SK-N-DZ (cell line): ENCODE results near the gene RAB4A. TPM values are rescaled to one million over a fixed set of nuclear protein-coding genes. Genes with fewer than 3 reads are reported as not detected.

Source experiments
- DNase-seq: peaks from one replicate; pipeline ENCODE4 v3.0.0-alpha.2; 2015; ENCODE audit warnings: low spot score
- polyA plus RNA-seq, 2 experiments: library from polyadenylated mRNA; depleted of rRNA; stranded (reverse); fragments of >200 nt; gene quantifications; 2 replicates each; pipeline ENCODE4 v1.2.3, GENCODE V29; 2014

RAB4A gene, protein sequence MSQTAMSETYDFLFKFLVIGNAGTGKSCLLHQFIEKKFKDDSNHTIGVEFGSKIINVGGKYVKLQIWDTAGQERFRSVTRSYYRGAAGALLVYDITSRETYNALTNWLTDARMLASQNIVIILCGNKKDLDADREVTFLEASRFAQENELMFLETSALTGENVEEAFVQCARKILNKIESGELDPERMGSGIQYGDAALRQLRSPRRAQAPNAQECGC
- 27.8 and 30.4 TPM in 2 replicates for polyA plus RNA-seq (2014; cell fraction: cytosol; rRNA removed)
- 18.3 and 22.9 TPM in 2 replicates for polyA plus RNA-seq (2014; cell fraction: nucleus; rRNA removed)

DNA sequence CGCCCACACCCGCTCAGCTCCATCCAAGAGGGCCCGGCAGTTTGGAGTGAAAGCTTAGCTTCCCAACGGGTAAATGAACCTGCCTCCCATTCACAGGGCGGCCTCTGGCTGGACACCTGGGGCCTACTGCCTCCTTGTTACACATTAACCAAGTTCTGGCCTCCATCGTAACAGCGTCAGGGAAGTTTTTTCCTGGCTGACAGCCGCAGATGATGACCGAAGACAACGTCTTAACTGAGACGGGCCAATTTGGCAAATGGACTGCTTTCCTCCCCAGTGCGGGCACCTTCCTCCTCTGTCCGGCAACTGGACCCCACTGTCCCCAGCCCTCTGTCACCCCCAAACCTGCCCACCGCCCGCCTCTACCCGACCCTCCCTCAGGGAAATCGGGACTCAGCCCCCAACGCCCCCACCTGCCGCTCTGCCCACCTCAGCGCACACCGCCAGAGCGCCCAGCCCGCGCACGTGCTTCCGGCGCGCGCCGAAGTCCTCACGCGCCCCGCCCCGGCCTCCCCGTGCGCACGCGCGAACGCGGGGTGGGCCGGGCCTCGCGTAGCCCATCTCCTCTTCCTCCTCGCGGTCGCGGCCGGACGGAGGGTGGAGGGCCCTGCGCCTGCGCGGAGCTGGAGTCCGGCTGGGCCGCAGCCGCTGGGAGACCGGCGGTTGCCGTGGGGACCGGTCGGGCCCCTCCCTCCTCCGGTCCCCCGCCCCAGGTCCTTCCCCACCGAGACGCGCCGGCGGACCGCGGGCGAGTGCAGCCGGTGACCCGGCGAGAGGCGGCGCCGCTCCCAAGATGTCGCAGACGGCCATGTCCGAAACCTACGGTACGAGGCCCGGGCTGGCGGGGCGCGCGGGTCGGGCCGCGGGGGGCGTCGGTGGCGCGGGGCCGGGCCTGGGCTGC, at the start of gene RAB4A:
Gene RAB4A, plus strand, starts transcription at position 565 of the 901 bp plus-strand sequence. Its CDS starts 229 bp downstream, at position 794.
- DNase-seq = peak; percentile 81

DNA sequence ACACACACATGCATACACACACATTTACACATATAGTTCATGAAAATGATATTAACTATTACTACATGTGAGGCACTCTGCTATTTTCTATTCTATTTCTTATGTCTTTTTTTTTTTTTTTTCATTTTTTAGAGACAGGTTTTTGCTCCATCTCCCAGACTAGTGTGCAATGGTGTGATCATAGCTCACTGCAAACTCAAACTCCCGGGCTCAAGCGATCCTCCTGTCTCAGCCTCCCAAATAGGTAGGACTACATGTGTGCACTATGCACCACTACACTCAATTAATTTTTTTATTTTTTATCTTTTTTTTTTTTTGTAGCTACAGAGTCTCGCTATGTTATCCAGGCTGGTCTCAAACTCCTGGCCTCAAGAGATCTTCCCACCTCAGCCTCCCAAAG, 48.8 kb upstream of the RAB4A start:
- DNase-seq = no peak

DNA sequence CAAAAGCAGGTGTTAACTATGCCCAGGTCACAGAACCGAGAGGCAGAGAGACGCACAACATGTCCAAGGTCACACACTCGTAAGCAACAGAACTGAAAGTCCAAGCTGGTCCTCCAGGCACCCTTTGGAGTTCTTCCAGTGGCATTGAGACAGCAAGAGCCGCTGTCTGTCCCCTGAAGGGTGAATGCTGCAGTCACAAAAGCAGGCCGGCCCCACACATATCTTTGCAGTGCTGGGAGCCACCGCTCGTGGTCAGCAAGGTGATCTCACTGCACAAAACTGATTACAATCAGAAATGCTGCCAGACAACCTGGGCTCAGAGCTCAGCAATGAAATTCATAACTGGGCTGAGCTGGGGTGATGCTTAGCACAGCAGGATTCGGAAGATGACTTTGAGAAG, 47.4 kb upstream of the RAB4A start:
- peak; percentile 37 for DNase-seq

DNA sequence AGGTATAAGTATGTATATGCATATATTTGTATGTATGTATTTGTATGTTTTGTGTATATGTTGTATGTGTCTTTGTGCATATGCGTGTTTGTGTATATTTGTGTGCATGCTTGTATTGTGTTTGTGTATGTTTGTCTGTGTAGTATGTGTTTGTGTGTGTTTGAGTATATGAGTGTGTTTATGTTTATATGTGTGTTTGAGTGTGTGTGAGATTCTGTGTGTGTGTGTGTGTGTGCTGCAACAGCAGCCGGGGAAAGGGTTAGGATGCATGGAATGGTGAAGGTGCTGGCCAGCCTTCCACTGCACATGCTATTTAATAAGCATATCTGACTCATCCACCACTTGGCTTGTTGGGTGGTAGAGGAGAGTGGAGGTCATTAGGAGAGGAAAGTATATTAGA, 46.6 kb upstream of the RAB4A start:
- DNase-seq = no peak

DNA sequence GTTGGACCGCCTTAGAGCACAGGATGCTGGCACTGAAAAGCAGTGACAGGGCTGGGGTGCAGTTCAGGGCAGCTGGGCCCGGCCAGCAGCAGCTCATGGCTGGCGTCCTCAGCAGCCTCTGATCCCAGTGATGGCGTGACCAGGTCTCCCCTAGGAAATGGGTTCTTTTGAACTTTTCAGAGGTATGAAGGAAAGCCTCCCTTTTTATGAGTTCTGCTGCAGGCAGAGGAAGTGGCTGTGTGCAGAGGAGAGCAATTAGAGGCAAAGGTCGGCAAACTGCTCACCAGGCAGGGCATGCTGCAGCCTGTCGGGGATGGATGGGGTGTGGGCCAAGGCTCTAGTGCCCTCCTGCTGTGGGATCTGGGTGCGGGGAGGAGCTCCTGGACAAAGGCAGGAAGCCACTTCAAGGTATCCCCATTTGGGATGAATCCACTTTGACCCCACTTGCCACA, 45.6 kb upstream of the RAB4A start:
- DNase-seq = no peak

DNA sequence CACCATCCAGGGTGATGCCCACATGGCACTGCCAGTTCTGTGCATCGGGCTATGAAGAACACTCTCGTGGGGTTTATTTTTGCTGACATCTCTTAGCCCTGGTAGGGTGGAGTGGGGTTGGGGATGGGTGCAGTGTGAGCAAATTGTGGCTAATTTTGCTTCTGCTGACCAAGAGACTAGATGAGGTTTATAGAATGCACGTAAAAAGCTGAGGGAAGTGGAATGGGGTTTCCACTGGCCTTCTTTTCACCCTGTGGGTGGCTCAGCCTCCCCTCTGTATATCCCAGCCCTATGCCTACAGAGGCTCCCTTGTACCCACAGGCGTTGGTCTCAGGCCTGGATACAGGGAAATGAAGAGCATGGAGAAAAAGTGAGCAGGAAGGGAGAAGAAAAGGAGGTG, 44.1 kb upstream of the RAB4A start:
- DNase-seq = no peak

DNA sequence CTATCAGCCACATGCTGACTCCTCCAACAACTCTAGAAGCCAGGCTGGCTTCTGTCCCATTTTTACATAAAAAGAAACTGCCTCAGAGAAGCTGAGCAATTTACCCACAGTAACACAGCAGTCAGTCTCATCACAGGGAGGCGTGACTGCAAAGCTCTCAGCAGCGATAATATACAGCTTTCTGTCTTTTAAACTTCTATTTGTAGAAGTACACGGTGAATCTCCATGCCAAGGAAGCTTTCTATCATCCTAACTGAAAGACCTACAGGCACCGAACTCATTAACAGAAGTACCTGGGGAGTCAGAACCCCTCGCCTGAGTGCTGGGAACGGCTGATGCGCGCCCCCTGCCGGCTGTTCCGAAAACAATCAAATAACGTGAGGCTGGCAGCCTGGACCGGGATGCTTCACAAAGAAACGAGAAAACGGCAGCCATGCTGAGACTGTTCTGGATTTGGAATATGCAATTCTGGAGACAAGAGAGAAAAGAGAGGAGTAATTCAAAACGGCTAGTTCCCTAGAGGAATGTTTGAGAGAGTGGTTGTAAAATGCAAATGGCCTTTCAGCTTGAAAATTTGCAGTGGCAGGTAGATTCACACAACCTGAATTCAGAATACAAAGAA, 43.5 kb upstream of the RAB4A start:
- peak; percentile 72 for DNase-seq

DNA sequence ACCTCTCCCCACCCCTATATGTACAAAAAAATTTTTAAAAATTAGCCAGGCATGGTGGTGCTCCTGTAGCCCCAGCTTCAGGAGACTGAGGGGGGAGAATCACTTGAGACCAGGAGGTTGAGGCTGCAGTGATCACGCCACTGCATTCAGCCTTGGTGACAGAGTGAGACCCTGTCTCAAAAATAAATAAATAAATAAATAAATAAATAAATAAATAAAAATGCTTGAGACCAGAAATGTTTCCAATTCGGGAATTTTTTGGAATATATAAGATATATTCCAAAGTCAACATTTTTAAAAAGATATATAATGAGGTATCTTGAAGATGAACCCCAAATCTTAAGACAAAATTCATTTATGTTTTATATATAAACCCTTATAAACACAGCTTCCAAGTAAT, 42.4 kb upstream of the RAB4A start:
- no peak for DNase-seq

DNA sequence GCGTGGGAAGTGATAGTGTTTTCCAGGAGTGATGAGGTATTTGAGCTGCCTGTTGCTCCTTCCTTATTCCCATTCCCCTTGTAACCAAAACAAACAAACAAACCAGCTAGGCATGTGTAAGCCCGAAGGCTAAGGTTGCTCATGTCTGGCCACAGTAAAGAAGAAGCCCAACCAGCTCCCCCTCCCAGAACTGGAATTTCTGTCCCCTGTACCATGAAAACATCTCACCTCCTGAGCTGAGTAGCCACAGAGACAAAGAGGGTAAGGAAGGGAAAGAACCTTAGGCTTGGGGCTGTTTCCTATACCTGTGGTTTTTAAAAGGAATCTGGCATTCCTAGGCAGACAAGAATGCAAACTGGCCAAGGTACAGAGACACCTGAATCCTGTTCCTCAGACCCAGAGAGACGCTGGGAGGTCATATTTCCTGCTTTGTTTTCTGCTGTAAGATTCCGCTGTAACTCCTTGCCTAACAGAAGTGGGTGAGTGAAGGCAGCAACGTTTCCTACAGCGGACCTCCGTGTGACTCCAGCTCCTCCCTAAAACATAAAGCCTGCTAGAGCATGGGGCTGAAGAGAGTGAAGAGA, 41.7 kb upstream of the RAB4A start:
- DNase-seq = no peak

DNA sequence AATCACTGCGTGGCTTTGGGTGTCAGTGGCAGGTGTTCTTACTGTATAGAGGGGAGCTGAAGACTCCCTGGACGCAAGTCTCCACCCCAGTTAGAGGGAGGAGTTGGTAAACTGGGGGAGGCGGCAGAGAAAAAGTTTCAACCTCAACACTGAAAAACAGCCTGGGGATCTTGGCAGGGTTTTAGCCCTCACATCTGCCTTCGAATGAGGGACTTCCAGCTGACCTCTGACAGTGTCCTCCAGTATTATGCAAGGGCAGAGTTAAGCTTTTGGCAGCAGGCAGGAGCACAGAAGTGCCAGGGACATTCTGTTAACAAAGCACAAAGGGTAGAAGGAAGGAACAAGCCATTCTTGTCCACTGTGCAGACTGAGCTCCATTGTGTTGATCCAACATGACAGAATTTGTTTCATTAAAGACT, 41.2 kb upstream of the RAB4A start:
- no peak for DNase-seq

DNA sequence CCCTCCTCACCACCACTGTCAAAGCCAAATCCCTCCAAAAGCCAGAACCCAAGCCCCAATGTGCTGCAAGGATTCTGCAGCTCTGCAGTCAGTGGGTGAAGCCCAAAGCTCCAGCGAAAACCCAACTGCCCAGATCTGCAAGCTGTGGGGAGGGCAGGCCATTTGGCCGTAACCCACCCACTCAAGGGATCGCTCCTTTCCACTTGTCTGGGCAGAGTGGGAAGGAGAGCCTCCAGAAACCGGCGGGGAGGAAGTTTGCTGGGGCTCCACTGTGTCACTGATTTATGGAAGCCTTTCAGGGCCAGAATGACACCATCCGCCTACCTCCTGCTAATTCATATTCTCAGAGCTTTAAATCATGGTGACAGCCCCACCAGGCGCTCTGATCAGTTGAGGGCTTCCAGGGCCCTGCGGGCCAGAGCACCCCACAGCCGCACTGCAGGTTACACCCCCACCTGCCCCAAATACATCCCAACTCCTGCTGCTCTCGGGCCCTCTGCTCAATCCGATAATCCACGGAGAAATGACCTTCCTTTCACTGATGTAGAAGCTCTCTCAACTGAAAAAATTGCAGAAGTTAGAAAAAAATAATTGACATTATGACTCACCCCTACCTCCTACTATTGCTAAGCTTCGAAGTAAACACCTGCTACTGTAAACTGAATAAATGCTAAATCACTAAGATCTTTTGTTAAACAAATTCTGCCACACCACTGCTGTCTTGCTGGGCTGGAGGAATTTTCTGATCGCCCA, 40.6 kb upstream of the RAB4A start:
- no peak for DNase-seq

DNA sequence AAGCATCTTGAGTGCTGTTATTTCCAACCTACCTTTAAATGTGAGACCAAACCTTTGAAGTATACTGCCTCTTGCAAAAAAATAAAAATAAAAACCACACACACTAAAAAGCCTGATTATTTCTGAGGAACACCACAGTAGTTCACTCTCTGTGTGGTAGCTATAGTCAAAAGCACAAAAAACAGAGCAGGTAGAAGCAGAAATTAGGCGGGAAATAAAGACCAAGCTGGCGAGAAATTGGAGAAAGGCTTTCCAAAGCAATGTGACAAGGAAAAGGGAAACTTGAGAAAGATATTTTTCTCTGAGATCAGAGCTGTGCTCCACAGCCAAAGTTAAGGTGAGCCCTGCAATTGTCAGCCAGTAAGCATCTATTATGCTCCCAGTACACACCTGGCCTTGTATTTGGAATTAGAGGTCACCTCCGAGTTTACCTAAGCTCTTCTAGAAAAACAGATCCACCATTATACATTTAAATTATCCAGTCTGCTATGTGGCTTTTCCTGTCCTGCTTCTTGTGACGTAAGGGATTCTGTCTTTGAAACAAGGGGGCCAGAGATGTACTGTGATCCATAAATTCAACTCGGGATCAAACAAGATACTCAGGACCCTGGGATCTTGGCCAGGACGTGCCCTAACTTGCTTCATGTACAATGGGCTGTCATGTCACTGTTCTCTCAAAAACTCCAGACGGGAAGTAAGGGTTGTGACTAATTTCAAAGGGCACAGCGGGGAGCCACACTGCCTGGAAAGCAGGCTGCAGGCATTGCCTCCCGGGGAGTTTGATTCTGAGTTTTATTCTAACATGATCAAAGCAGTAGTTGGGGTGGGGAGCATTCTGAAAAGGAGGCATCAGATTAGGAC, 39.8 kb upstream of the RAB4A start:
- DNase-seq = no peak

DNA sequence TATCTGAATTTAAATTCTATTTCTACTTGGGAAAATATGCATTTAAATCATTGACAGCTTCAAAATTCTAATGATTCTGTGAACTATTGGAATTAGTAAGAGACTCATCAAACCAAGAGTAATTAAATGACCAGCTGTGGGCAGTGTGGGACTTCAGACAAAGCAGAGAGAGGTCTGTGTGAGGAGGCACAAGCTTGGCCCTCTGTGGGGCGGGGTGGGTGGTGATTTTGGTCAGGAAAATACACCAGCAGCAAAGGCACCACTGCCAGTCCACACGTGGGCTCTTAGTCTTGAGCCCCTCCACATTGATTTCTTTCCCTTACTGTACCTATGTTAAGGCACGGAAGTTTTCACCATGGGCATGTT, 39.2 kb upstream of the RAB4A start:
- no peak for DNase-seq

DNA sequence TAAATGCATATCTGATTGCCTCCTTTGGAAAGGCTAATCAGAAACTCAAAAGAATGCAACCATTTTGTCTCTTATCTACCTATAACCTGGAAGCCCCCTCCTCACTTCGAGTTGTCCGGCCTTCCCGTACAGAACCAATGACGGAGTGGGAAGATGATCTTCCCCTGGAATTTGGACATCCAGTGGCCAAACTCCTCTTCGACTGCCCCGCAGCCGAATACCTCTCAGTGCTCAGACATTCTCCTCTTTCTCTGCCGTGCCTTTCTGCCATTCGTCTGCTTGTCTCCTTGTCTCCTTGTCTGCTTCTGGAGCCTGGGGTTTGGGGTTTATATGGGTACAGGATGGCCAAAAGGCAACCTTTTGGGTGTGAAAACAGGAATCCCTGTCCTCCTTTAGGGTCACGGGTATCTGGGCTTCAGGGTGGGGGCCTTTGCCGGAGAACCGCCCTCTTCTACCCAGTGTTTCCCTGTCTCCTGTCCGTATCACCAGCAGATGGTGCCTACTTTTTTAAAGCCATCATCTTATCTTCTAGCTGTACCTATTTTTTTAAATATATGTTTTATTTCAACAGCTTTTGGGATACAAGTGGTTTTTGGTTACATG, 35.9 kb upstream of the RAB4A start:
- no peak for DNase-seq

DNA sequence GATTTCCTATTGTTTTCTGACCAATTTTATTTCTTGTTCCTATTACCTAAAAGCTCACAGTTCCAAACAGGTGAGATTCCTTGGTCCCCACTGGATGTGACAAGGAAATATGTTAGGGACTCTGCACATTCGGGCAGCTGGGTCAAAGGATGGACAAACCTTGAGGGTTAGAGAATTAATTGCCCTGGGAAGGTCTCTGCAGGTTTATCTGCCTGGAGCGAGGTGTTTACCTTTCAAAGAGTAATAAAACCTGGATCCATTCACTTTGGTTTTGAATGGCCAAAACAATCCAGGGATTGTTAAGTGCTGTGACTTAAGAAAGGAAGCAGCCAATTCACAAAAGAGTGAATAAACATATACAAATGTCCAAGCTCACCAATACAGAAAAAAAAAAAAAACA, 33.6 kb upstream of the RAB4A start:
- no peak for DNase-seq

DNA sequence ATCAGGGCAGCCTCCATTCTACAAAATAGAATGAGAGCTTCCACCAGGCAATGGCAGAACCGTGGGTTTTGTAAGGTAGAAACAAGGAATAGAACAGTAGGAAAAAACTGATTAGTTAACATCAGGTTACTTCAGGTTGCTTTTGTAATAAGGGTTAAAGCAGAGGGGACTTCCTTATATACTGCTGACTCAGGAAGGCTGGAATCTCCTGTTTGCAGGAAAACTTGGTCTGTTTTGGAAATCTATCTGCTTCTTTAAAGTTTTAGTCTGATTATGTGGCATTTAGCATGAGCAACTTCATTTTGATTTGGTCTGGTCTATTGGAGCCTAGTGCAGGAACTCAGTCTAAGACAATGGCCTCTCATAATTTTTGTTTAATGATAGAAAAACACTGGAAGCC, 32.7 kb upstream of the RAB4A start:
- DNase-seq = no peak

DNA sequence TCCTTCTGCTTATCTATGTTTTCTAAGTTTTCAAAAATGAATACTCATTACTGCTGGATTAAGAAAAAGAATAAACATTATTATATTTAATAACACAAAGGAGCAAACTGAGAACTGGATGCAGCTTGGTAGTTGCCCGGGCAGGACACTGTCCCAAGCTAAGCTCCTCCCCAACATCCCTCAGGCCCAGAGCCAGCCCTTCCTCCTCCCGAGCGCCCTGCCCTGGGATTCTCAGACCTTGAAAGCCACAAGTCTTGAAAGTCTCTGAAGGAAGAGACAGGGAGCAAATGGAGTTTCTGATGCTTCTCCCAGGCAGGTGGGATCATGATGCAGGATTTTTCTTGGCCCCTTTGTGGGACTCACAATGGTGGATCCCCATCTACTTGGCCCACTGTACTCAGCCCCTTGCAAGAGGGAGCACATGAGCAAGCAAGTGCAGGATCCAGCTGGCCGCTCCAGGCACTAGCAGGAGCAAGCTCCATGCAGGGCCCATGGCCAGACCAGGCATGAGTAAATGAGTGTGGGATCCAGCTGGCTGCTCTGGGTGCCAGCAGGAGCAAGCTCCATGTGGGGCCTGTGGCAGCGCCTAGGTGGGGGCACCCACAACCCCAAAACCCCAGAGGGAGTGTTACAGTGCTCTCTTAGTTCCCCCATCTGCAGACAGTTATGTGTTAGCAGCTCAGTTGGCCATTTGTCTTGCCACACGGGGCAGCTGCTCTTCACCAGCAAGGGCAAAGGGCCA, 32.1 kb upstream of the RAB4A start:
- DNase-seq = no peak

DNA sequence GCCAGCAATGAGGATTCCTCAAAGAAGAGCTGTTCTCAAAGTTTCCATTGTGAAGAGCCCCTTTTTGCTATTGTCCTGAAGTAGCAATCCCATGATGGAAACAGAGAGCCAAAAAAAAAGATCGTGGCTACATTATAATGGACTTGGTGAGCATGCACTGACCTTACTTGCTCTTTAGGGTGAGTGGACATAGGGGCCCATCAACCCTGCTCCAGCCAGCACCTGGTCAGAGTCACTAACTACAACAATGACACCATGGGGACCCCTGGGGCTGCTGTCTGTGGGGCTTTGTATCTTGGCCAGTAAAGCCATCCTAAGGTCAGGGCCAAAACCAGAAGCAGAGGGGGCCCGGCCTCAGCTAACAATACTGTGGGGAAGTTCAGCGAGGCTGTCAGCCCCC, 30.4 kb upstream of the RAB4A start:
- no peak for DNase-seq

DNA sequence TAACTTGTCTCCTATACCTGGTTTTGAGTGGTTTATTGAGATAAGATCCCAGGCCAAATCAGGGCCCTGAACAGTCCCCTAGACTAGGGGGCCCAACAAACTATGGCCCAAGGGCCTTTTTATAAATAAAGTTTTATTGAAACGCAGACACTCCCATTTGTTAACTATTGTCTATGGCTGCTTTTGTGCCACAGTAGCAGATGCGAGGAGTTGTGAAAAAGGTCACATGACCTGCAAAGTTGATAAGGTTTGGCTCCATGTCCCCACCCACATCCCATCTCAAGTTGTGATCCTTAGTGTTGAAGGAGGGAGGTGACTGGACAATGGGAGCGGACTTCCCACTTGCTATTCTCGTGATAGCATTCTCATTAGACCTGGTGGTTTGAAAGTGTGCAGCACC, 29.5 kb upstream of the RAB4A start:
- DNase-seq = no peak
